ENCODE results near the gene SERPINA10. TPM values are rescaled to one million over a fixed set of nuclear protein-coding genes. Genes with fewer than 3 reads are reported as not detected.

SERPINA10 gene
- total RNA-seq, 4 donors from 2014 or later, result 0.24 TPM; not detected in 3

GRCh38 chr14:94290197-94290596 is 2.9 kb downstream of the SERPINA10 start:
- WGBS, result 68% methylated on average over 8 of the region's 8 CpGs
- H3K4me1 ChIP-seq, result no peaks in the 10 kb centered on the region
- no peak overlapping the region for H3K27ac ChIP-seq
- H3K9me3 ChIP-seq, result no peaks in the 10 kb centered on the region
- H3K27me3 ChIP-seq, result no peaks in the 10 kb centered on the region
- no peak overlapping the region for H3K4me3 ChIP-seq
- no peak for DNase-seq (ENCODE audit: low spot score in 2 of 2)
- no peaks in the 10 kb centered on the region for H3K36me3 ChIP-seq
- no peak for TF ChIP-seq CTCF (IDR thresholded peaks at IDR 0.05)
- TF ChIP-seq EP300 (IDR thresholded peaks at IDR 0.05), result no peak
- no peak for TF ChIP-seq POLR2A (IDR thresholded peaks at IDR 0.05)
- no peak for TF ChIP-seq POLR2AphosphoS5 (IDR thresholded peaks at IDR 0.05)

GRCh38 chr14:94288610-94289465 is 4.2 kb downstream of the SERPINA10 start:
- TF ChIP-seq POLR2A (IDR thresholded peaks at IDR 0.05), result no peak
- TF ChIP-seq POLR2AphosphoS5 (IDR thresholded peaks at IDR 0.05), result no peak
- no peak for TF ChIP-seq CTCF (IDR thresholded peaks at IDR 0.05)
- no peak for TF ChIP-seq EP300 (IDR thresholded peaks at IDR 0.05)
- Histone ChIP-seq H3K4me1 (no peaks in the 10 kb centered on the region), H3K4me3 (no peak overlapping the region), H3K27ac (no peak overlapping the region), H3K9me3 (no peaks in the 10 kb centered on the region), H3K36me3 (no peaks in the 10 kb centered on the region), H3K27me3 (no peaks in the 10 kb centered on the region)
- no peak for DNase-seq (ENCODE audit: low spot score in 2 of 2)
- 73% methylated on average over 14 of the region's 14 CpGs for WGBS

- no peaks in the 10 kb centered on the region for H3K9me3 ChIP-seq
- no peaks in the 10 kb centered on the region for H3K27me3 ChIP-seq
- no peak for TF ChIP-seq EP300 (IDR thresholded peaks at IDR 0.05)
- no peak for TF ChIP-seq POLR2AphosphoS5 (IDR thresholded peaks at IDR 0.05)
- TF ChIP-seq CTCF (IDR thresholded peaks at IDR 0.05), result no peak
- TF ChIP-seq POLR2A (IDR thresholded peaks at IDR 0.05), result no peak
- no peaks in the 10 kb centered on the region for H3K4me1 ChIP-seq
- no peak overlapping the region for H3K27ac ChIP-seq
- H3K36me3 ChIP-seq, result no peaks in the 10 kb centered on the region
- no peak overlapping the region for H3K4me3 ChIP-seq
- DNase-seq (ENCODE audit: low spot score in 2 of 2), result no peak
Measured at GRCh38 chr14:94285158-94285557, 7.9 kb downstream of the SERPINA10 start.

GRCh38 chr14:94284221-94284620 is 8.8 kb downstream of the SERPINA10 start:
- Histone ChIP-seq H3K4me3 (no peak overlapping the region), H3K9me3 (no peaks in the 10 kb centered on the region), H3K27me3 (no peaks in the 10 kb centered on the region), H3K27ac (no peak overlapping the region), H3K36me3 (no peaks in the 10 kb centered on the region), H3K4me1 (no peaks in the 10 kb centered on the region)
- no peak for DNase-seq (ENCODE audit: low spot score in 2 of 2)
- WGBS, result 82% methylated on average over 2 of the region's 2 CpGs
- no peak for TF ChIP-seq POLR2A (IDR thresholded peaks at IDR 0.05)
- no peak for TF ChIP-seq EP300 (IDR thresholded peaks at IDR 0.05)
- TF ChIP-seq CTCF (IDR thresholded peaks at IDR 0.05), result no peak

- TF ChIP-seq CTCF (IDR thresholded peaks at IDR 0.05) (no peak), POLR2AphosphoS5 (IDR thresholded peaks at IDR 0.05) (no peak), EP300 (IDR thresholded peaks at IDR 0.05) (no peak), POLR2A (IDR thresholded peaks at IDR 0.05) (no peak)
- no peak for DNase-seq (ENCODE audit: low spot score in 2 of 2)
- H3K4me1 ChIP-seq, result no peaks in the 10 kb centered on the region
- no peaks in the 10 kb centered on the region for H3K36me3 ChIP-seq
- no peaks in the 10 kb centered on the region for H3K9me3 ChIP-seq
- no peak overlapping the region for H3K27ac ChIP-seq
- WGBS, result 79% methylated on average over 2 of the region's 2 CpGs
- H3K4me3 ChIP-seq, result no peak overlapping the region
- no peaks in the 10 kb centered on the region for H3K27me3 ChIP-seq
Measured at GRCh38 chr14:94282991-94283723, 9.9 kb downstream of the SERPINA10 start.
